ENCODE measurements around the gene RASGRP2.

The RASGRP2 gene

DNA sequence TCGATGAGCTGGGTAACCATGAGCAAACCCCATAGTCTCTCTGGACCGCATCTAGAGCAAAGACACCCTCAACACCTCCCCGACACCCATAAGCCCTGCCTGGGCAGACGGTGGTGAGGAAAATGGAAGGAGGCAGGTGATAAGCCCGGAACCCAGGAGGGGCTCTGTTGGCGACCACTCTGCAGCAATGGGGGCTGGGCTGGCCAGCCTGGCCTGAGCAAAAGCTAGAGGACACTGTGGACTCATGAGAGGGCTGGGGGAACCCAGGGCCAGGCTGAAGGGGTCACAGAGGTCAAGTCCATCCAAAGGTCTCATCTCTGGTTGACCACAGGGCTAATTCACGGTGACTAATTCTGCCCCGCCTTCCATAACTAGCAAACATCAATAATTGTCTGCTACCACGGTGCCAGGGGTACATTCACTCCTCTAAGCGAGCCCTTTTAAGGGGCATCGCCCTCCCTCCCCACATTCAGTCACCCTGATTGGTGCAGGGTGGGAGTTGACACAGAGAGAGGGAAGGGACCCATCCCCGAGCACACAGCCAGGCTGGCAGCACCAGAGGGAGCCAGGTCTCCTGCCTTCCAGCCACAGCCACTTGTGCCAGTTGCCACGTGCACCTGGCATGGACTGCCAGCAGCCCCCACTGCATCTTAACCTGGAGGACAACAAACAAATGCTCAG lies 11.9 kb upstream of the RASGRP2 start:
- no peak for DNase-seq

DNA sequence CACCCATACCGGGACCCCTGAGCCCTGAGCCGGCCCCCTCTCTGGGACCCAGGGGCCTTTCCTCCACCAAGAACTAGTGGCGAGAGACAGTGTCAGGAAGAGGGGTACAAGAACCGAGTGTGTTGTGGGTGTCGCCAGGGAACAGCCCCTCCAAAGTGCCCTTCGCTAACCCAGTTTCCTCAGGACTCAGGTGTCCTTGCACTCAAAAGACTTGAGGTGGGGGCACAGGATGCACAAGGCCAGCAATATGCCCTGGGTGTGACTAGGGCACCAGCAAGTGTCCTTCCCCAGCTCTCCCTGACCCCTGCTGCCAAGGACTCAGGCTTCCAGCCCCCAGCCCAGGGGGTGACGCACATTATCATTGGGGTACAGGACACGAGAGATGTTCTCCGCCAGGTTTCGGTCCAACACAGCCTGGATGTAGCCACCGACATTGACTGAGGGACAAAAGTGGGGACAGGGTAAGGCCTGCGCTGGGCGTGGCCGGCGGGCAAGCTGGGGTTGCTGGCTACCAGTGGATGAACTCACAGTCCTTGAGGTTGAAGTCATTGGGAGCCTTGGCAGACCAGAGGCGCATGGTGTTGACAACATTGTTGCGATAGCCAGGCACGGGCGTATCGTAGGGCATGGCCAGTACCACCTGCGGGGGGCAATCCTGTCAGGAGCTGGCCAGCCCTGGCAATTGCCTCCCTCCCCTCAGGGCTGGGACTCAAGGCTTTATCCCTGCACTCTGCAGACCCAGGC lies 11.1 kb upstream of the RASGRP2 start:
- no peak for DNase-seq

DNA sequence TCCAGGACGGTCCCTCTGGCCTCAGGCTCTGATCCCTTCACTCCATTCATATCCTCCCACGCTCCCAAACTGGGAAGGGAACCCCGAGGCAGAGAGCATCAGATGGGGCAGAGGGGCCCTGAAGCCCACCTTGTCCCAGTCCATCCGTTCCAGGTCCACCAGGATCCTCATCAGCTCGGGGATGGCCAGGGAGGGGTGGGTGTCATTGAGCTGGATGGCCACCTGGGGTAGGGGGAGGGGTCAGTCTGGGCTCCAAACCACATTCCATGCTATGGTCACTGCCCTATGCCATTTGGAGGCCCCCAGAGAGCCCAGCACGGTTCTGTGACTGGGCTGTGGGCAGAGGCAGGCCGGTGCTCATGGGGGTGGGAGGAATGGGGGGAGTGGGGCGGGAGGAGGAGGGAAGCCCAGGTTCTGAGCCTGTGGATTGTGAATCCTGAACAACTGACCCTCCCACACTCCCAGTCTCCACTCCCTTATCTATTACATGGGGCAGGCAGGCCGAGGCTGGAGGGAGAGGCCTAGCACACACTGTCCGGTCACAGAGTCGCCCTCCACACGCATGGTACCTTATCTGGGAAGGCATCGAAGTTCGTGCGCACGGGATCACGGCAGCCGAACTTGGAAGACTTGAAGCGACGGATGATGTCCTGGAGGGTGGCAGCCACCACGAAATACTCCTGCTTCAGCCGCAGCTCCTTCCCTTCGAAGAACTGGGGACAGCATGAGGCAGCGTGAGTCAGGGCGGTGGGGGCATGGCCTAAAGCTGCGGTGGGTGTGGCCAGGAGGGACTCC lies 10.4 kb upstream of the RASGRP2 start:
- no peak for DNase-seq

DNA sequence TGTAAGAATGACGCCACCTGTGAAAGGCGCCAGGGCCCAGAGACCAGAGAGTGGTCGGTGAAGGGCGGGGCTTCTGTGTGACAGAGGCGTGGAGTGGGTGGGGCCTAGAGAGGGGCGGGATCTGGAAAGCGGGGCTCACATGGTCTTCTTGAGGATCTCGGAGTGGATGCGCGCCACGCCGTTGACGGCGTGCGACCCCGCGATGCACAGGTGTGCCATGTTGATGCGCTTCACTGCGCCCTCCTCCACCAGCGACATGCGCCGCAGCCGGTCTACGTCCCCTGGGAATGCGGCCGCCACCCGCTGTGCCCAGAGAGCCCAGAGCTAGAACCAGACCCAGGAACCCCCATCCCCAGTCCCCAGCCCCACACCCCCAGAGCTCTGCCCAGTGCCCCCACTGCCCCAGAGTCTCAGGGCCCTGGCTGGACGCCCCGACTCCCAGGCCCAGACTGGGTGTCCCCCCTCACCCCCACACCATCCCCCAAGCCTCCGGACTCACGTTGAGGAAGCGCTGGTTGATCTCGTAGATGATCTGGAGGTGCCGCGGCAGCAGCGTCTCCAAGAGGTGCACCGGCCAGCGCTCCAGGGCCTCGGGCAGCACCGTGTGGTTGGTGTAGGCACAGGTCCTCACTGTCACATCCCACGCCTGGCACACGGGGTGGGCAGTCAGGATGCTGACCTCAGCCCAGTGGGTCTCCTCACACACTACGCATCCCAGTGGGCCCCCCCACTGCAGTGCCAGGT lies 9.6 kb upstream of the RASGRP2 start:
- DNase-seq: no peak

DNA sequence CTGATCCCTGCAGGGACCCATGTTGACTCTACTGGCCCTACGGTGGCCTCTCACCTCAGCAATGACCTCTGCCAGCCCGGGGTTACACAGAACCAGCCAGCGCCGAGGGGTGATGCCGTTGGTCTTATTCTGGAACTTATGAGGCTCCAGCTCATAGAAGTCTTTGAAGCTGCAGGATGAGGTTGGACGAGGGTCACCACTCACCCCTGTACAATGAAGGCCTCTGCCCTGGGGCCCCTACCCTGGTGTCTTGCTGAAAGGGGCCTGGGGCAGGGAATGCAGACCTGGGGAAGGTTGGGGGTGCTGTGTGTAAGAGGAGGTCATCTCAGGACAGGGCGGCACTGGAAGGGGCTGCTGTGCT lies 9.1 kb upstream of the RASGRP2 start:
- no peak for DNase-seq

DNA sequence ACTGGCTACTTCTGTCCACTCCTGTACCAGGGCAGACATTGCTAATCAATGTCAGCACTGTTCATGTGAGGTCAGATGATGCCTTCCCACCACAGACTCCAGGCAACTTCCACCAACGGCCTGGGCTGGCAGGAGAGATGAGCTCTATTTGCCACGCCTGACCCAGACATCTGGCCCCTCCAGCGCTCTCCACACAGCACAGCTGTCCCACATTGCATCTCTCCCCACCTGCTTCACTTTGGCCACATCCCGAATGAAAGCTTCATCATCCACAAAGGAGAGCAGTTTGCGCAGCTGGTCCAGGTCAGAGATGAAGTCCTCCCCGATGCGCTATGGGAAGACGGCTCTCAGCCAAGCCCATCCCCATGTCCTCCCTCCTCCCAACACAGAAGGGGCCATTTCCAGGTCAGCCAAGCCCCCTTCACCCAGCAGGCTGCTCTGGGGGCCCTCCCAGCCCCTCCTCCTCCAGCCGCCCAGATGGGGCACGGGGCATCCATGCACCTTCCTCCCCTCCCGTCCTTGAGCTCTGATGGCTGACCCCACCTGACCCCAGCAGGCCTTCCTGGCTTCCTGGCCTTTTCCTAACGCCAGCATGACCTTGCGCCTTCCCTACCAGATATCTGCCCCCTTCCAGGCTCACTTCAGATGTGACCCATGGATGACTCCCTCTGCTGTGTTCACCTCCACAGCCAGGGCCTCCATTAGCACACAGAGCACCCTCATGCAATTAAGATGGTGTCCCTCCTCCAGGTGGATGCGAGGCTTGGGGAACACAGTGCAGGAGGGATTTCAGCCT lies 8.4 kb upstream of the RASGRP2 start:
- no peak for DNase-seq

DNA sequence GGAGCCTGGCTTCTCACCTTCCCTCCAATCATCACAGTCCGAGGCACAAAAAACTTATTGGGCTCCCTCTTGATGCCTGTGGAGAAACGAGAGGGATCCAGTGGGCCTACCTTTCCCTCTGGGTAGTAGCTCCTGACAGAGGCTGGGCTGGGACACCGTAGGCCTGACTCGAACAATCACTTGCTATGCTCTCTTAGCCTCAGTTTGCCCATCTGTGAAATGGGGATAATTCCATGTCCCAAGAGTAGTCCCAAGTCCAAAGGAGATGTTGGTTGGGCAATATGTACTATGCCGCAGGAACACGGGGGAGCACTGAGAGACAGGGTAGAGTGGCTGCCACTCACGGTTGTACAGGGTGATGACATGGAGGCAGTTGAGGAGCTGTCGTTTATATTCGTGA lies 7.6 kb upstream of the RASGRP2 start:
- no peak for DNase-seq

DNA sequence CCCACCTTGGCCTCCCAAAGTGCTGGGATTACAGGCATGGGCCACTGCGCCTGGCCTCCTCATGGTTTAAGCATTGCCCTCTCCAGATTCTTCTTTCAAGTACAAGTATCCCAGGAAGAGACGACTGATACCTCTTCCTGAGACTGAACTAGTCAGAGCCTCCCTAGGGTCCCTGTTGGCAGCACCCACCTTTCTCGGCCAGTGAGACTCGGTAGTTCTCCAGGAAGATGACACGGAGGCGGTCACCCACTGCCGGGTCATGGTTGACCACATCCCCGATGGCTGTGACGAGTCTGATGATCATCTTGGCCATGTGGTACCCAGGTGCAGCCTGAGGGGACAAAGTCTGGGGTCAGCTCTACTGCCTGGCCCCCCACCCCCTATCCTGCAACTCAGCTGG lies 7.2 kb upstream of the RASGRP2 start:
- no peak for DNase-seq

DNA sequence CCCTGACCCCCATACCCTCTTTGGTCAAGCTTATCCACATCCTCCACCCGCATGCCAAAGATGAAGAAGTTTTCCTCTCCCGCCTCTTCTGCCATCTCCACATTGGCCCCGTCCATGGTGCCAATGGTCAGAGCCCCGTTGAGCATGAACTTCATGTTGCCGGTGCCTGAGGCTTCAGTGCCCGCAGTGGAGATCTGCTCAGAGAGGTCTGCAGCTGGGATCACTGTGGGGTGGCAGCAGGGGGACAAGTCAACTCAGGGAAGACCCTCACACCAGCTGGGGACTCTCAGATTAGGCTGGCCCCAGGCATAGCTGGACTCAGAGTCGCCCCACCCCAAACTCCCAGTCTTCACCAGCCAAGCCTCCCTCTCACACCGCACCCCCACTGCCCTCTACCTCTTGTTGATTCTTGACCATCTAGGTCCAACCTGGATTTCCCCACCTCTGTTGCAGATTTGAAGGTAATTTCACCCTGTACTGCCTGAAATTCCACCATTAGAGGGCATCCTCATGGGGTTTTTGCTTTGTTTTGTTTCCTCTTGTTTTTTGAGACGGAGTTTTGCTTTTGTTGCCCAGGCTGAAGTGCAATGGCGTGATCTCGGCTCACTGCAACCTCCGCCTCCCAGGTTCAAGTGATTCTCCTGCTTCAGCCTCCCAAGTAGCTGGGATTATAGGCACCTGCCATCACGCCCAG lies 6.6 kb upstream of the RASGRP2 start:
- no peak for DNase-seq

DNA sequence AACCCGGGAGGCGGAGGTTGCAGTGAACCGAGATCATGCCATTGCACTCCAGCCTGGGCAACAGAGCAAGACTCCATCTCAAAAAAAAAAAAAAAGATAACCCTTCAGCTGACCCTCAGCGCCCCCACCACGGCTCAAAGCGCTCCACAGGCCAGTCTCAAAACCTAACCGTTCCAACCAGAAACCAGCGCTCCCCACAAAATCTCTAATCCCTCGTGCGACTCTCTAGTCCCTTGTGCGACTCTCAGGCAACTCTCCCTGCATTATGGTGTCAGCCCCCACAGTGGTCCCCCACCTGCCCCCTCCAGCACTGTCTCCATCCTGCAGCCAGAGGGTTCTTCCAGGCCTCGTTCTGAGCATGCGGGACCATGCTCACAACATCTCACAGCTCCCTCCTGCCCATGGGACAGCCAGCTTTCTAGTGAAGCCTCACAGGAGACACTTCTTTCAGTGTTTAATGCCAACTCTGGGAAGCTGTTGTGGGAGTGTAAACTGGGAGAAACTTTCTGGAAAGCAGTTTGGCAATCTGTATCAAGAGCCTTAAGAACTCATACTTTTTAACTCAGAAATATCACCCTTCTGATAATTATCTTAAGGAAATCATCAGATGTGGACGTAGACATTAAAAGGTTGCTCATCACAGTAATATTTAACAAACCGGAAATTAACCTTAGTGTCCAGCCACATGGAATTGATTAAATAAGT lies 4.2 kb upstream of the RASGRP2 start:
- no peak for DNase-seq

DNA sequence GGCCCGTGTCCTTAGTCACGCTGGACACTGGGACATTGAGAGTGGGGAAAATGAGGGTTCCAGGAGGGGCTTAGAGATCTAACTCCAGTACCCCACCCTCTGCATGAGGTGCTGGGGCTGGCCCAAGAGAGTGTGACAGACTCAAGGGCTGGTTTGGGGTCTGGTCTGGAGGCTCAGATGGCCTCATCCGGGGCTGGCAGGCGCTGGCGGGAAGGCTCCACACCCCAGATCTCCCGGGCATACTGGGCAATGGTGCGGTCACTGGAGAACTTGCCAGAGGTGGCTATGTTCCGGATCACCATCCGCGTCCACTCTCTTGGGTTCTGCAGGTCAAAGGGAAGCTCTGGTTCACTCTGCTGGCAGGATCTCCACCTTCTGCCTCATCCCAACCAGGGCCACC lies 2.5 kb upstream of the RASGRP2 start:
- no peak for DNase-seq

DNA sequence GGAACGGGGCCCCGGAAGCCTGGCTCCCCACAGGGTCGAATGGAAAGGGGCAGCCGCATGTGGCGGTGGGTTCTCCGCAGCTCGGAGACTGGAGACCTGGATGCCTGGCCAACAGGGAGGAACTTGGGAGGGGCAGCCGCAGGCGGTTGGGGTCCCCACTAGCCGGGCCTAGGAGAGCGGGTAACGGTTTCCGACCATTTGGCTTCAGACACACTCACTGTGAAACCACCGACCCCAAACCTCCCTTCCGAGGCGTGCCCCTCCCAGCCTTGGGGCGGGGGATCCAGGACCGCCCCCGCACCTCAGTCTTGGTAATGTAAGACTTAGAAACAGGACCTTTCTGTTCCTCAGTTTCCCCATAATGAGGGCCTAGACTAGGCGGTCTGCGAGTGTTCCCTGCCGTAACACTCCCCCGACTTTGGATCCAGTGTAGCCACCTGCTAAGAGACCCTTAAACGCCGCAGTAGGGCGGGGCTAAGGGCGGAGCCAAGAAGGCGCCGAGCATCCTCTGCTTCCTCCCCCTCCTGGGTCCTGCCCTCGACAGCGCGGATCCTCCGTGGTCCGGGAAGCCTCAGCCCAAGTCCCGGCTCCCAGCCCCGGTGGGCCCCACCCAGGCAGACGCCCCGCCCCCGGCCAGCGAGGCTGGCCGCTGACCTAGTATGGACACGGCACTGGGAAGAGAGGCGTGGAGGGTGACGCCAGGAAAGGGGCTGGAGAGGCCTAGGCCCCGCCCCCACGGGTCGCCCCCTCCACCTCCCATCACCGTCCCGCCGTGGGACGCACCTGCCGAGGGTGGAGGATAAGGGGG lies 1.8 kb upstream of the RASGRP2 start:
- peak; percentile 65 for DNase-seq

DNA sequence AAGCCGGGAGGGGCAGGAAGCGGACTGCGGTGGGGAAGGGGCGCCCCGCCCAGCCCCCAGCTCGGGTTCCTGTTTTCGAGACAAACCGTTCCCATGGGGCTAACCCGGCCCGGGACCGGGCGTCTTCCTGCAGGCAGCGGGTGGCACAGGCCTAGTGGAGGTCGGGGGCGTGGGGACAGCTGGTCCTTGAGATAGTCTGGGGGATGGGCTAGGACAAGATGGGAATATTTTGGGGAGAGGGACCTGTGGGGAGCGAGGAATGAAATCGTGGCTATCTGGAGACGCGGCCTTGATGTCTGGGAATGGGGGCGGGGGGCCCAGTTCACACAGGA lies 1.2 kb upstream of the RASGRP2 start:
- DNase-seq: peak; percentile 35

DNA sequence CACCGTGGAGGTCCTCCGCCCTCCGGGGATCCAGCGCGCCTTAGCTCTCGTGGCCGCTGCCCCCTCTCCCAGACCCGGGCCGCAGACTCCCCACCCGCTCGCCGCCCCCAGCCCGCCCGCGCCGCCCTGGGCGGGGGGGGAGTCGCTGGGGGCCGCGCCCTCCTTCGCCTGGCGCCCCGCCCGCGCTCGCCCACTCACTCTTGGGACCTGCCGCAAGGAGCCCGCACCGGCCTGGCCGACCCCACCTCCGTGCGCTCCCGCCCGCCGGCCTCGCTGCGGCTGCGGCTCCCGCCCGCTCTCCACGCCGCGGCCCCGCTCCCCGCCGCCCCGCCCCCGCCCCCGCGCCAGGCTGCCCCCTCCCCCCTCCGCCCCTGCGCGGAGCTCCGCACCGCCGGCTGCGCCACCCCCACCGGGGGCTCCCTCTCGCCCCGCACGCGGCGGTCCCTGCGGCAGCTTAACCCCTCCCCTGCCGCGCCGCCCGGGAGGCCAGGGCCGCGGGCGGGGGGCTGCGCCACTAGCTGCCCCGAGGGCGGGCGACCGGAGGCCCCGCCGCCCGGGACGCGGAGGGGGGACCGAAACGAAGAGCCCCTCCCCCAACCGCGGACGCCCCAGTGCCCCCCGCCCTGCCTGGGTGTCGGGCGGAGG lies 724 bp upstream of the RASGRP2 start:
- no peak for DNase-seq

DNA sequence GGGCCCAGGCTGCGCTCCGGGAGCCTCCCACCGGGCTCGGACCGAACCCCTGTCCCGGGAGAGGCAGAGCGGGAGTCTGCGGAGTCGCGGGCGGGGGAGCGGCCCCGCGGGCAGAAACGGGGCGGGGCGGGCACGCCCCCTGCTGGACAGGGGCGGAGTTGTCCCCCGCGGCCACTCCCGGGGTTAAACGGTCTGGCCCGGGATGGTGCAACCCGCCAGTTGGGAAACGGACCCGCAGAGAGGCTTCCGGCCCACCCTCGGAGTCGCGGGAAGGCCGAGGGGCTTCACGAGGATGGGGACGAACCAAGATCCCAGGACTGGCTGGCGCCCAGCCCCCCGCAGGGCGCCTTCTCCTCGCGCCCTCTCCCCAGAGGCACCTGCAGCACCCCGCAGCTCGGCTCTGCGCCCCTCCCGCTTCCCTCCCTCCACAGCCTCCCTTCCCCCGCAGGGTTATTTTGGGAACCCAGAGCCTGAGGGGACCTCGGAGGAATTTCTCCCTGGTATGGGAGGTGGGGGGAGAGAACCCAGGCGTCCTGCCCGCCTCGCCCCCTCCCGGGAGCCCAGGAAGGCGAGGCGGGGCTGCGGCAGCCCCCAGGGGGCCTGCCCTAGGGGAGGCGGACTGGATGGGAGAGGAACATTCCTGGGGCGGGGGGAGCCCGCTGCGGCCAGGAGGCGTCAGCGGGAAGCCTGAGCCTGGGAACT lies 902 bp downstream of the RASGRP2 start:
- DNase-seq: peak; percentile 70

DNA sequence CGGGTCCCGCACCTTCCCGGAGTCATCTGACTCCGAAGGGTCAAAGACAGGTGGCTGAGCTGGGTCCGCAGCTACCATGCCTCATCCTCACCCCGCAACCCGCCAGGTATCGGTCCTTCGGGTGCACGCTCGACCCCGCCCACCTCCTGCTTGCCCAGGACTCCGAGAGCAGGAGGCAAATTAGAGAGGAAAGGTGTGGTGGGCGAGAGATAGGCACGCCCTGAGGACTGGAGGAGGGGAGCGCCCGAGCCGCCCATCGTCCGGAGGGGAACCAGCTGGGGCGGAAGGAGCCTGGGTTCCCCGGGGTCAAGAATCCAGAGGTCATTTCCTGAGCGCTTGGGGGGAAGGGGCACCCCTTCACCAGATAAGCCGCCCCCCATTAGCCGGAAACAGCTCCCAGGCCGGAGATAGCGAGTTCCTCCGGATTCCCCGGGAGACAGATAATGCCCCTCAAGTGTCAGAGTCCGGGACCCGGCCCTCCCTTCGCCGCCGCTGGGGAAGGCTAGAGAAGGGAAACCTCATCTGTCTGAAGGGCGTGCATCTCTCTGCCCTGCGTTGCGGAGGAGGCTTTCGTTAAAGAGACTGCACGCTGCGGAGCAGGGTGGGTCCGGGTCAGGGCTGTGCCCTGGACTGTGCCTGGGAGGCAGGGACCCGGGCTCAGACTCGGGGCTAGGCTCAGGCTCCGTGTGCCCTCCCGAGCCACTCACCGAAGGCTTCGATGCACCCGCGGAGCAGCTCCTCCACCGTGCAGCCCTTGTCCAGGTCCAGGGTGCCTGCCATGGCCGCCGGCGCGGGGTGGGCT lies 1.7 kb downstream of the RASGRP2 start:
- DNase-seq: no peak

DNA sequence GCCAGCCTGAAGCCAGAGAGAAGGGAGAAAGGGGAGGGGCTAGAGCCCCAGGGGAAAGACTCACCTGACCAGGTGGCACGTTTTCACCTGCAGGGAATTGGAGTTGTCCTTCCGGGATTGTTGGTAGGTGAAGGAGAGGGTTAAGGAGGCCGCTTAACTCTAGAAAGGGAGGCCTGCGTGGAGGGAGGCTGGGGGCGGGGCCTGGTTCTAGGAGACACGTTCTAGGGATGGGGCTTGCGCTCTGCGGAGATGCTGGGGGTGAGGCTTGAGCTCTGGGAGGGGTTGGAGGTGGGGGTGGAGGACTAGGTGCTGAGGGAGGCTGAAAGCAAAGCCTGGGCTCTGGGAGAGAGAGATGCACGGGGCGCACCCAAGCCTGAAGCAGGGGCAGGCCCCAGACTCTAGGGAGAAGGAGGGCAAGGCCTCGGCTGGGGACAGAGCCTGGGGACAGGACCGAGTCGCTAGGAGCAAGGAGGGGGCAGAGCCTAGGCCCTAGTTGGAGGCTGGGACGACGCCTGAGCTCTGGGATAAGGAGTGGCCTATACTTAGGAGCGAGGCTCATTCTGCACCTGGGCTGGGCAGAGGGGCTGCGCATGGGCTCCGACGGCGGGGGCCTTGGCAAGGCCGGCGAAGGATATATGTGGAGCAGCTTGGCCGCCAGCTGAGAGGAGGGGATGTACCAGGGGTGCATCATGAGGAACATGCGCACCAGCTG lies 2.4 kb downstream of the RASGRP2 start:
- DNase-seq: no peak

DNA sequence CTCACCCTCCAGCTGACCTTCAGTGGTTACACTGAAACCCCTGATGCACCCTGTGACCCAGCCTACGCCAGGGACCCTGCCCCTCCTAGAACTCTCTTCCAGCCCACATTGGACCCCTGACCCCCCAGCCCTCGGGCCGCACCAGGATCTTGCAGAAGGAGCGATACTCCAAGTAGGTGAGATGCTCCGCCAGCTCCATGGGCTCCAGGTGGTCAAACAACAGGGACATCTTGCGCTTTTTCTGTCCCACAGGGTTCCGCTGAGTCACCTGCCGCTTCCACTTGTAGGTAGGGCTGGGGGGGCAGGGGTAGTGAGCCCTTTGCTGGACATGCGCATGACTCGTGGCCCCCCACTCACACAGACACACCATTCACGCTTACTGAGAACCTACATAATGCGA lies 4.1 kb downstream of the RASGRP2 start:
- DNase-seq: no peak
